GM23248 (cell line): ENCODE measurements around the gene FRYL. TPM values are rescaled to one million over a fixed set of nuclear protein-coding genes. Genes with fewer than 3 reads are reported as not detected.

ENCODE experiments used
- DNase-seq: peaks from one replicate; pipeline ENCODE4 v3.0.0-alpha.2; 2015
- H2AFZ ChIP-seq: fragments of 200-600 bp; sonication (generic); 2 replicates; pipeline ENCODE4 v1.6.1; 2016; ENCODE audit warnings: antibody characterized with exemption
- H3F3A ChIP-seq: fragments of 200-600 bp; sonication (generic); 2 replicates; pipeline ENCODE4 v1.6.1; 2016; ENCODE audit warnings: mild to moderate bottlenecking, antibody characterized with exemption, mixed run types; ENCODE audit not compliant: insufficient read depth
- H3K27ac ChIP-seq: fragments of 200-600 bp; sonication (generic); 2 replicates; pipeline ENCODE4 v1.5.1; 2016; ENCODE audit warnings: mild to moderate bottlenecking
- H3K27me3 ChIP-seq: fragments of 200-600 bp; sonication (generic); replicated peaks from 2 replicates; pipeline ENCODE4 v1.6.1; 2016; ENCODE audit warnings: mild to moderate bottlenecking; ENCODE audit not compliant: insufficient read depth
- H3K36me3 ChIP-seq: fragments of 200-600 bp; sonication (generic); 2 replicates; pipeline ENCODE4 v1.6.1; 2016; ENCODE audit warnings: low read depth, mild to moderate bottlenecking
- H3K4me1 ChIP-seq: fragments of 200-600 bp; sonication (generic); 2 replicates; pipeline ENCODE4 v1.6.1; 2016; ENCODE audit warnings: mild to moderate bottlenecking; ENCODE audit not compliant: insufficient read depth
- H3K4me2 ChIP-seq: fragments of 200-600 bp; sonication (generic); one replicate; pipeline ENCODE4 v1.6.1; 2016; ENCODE audit warnings: mild to moderate bottlenecking; ENCODE audit not compliant: unreplicated experiment
- H3K4me3 ChIP-seq: fragments of 200-600 bp; sonication (generic); 2 replicates; pipeline ENCODE4 v1.5.1; 2016; ENCODE audit warnings: mild to moderate bottlenecking
- H3K79me2 ChIP-seq: fragments of 200-600 bp; sonication (generic); 2 replicates; pipeline ENCODE4 v1.6.1; 2016; ENCODE audit warnings: mild to moderate bottlenecking; ENCODE audit not compliant: insufficient read depth
- H3K9ac ChIP-seq: fragments of 200-600 bp; sonication (generic); 2 replicates; pipeline ENCODE4 v1.6.1; 2016; ENCODE audit warnings: mild to moderate bottlenecking
- H3K9me2 ChIP-seq: fragments of 200-600 bp; sonication (generic); 2 replicates; pipeline ENCODE4 v1.6.1; 2016; ENCODE audit warnings: mixed run types, mild to moderate bottlenecking, moderate library complexity; ENCODE audit not compliant: insufficient read depth
- H3K9me3 ChIP-seq: fragments of 200-600 bp; sonication (generic); one replicate; pipeline ENCODE4 v1.6.1; 2017; ENCODE audit warnings: low read depth
- H4K20me1 ChIP-seq: fragments of 200-600 bp; sonication (generic); 2 replicates; pipeline ENCODE4 v1.6.0; 2016; ENCODE audit not compliant: insufficient read depth
- EZH2 ChIP-seq: fragments of 200-600 bp; sonication (generic); IDR thresholded peaks from 2 replicates; pipeline ENCODE4 v1.6.1; 2018; ENCODE audit warnings: antibody characterized with exemption, mild to moderate bottlenecking; ENCODE audit not compliant: insufficient read depth, poor library complexity, severe bottlenecking
- EZH2phosphoT487 ChIP-seq: fragments of 200-600 bp; sonication (generic); IDR thresholded peaks from 2 replicates; pipeline ENCODE4 v1.6.1; 2018; ENCODE audit warnings: antibody characterized with exemption, moderate library complexity, mild to moderate bottlenecking, low read depth; ENCODE audit not compliant: insufficient read depth
- WGBS, 2 experiments: methylation state at CpG; one replicate each; pipeline ENCODE4 v1.1.6; 2015 to 2017; ENCODE audit warnings: low lambda C conversion rate in 2 of 2, low coverage in 1 of 2; ENCODE audit errors: missing lambda C conversion rate in 2 of 2; 5-methylcytosine and 5-hydroxymethylcytosine counted together
- in situ Hi-C: fragments of 300-500 bp; cut with MboI; formaldehyde crosslinking; loops from 2 replicates; pipeline ENCODE4 v1.15.0; 2020
- polyA plus RNA-seq: library from polyadenylated mRNA; unstranded; fragments of >200 nt; fragmentation: Nextera tagmentation; extraction: Ambion mirVana; gene quantifications from 2 replicates; pipeline ENCODE4 v1.2.1, GENCODE V29; 2016
- total RNA-seq: library from RNA; depleted of rRNA; stranded (reverse); fragments of >200 nt; shearing (Covaris generic); gene quantifications from 2 replicates; pipeline ENCODE4 v1.2.3, GENCODE V29; 2014

Gene FRYL
- total and polyA plus RNA-seq, 2 experiments from 2014 or later, result 16.6 to 28.4 TPM

DNA sequence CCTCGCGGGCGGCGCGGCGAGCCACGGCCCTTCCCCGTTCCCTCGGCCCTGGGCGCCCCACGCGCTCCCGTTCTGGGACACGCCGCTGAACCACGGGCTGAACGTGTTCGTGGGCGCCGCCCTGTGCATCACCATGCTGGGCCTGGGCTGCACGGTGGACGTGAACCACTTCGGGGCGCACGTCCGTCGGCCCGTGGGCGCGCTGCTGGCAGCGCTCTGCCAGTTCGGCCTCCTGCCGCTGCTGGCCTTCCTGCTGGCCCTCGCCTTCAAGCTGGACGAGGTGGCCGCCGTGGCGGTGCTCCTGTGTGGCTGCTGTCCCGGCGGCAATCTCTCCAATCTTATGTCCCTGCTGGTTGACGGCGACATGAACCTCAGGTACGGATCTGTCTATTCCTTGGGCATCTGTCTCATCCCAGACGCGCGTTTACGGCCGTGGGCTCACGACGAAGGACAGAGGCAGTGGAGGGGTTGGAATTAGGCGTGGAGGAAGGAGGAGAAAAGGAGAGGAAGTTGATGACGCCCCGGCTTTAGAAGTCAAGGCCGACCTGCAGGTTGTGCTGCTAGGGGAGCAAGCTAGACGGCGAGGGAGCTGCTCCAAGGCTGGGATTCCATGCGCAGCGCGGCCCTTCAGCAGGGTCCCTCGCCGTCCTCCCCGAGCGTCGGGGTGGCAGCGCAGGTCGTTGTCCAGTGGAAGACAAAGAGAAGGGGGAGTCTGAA lies 296.1 kb downstream of the FRYL start:
- Histone ChIP-seq H4K20me1 (no peaks in the 10 kb centered on the region), H3K9ac (no peak overlapping the region), H3K27me3 (peaks cover 64% of the 10 kb centered on the region), H2AFZ (peak overlapping the region; percentile 23; the same call in 1 of the 2 replicates), H3K9me3 (no peaks in the 10 kb centered on the region), H3K9me2 (no peaks in the 10 kb centered on the region), H3K27ac (no peak overlapping the region), H3K4me3 (no peak overlapping the region), H3F3A (no peaks in the 10 kb centered on the region), H3K79me2 (no peaks in the 10 kb centered on the region), H3K4me2 (no peak overlapping the region), H3K4me1 (no peaks in the 10 kb centered on the region), H3K36me3 (no peaks in the 10 kb centered on the region)
- TF ChIP-seq EZH2phosphoT487 (no peak), EZH2 (no peak)
- 15% methylated on average over 43 to 59 of the region's 66 CpGs for WGBS, 2 experiments
- in situ Hi-C loops, result no loop called here
- peak; percentile 22 for DNase-seq

DNA sequence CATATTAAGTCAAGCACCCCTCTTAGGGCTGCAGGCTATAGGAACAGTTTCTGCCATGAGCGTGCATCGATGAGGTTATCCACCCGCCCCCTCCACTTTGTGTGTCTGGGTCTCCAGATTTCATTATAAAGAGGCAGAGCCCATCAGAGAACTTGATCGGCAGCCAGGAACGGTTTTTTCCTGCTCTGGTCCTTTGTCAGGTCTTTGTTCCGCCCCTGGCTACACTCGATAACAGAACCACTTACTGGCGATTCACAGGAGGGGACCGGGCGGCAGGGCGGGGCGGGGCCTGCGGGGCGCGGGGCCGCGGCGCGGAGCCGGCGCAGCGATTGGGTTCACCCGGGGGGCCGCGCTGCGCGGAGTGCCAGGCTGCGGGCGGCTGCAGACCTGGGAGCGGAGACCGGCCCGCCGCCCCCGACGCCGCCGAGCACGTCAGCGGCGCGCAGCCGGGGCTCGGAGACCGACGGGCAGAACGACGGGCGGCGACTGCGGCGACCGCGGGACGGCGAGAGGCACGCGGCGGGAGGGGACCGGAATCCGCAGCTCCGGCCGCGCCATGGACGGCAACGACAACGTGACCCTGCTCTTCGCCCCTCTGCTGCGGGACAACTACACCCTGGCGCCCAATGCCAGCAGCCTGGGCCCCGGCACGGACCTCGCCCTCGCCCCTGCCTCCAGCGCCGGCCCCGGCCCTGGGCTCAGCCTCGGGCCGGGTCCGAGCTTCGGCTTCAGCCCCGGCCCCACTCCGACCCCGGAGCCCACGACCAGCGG lies 296.9 kb downstream of the FRYL start, which contains the start of gene SLC10A4:
Gene SLC10A4 (plus strand): TSS at position 338 of the 771 bp plus-strand sequence. CDS start 219 bp downstream, at position 557.
- peak; percentile 15 for DNase-seq
- no peaks in the 10 kb centered on the region for H3K4me1 ChIP-seq
- no peak for TF ChIP-seq EZH2phosphoT487
- peak; percentile 89 for TF ChIP-seq EZH2
- H4K20me1 ChIP-seq, result no peaks in the 10 kb centered on the region
- no peak within 1 kb of the TSS for H3K9ac ChIP-seq
- H3K36me3 ChIP-seq, result no peaks in the 10 kb centered on the region
- H3K9me2 ChIP-seq, result no peaks in the 10 kb centered on the region
- H3K4me2 ChIP-seq, result no peak within 1 kb of the TSS
- no peaks in the 10 kb centered on the region for H3K9me3 ChIP-seq
- no peaks in the 10 kb centered on the region for H3K79me2 ChIP-seq
- no peaks in the 10 kb centered on the region for H3F3A ChIP-seq
- peak within 1 kb of the TSS; percentile 28; the same call in 1 of the 2 replicates for H3K4me3 ChIP-seq
- H3K27ac ChIP-seq, result no peak within 1 kb of the TSS
- 7 to 8% methylated on average over 16 to 29 of the region's 85 CpGs for WGBS, 2 experiments
- peak within 1 kb of the TSS; percentile 23; the same call in 1 of the 2 replicates for H2AFZ ChIP-seq
- peaks cover 59% of the 10 kb centered on the region for H3K27me3 ChIP-seq
- in situ Hi-C loops, result no loop called here

- TF ChIP-seq EZH2phosphoT487 (no peak), EZH2 (no peak)
- H3K36me3 ChIP-seq, result no peaks in the 10 kb centered on the region
- H3K9ac ChIP-seq, result no peak overlapping the region
- H3K27ac ChIP-seq, result no peak overlapping the region
- H3K79me2 ChIP-seq, result no peaks in the 10 kb centered on the region
- no peaks in the 10 kb centered on the region for H3K9me2 ChIP-seq
- peaks cover 49% of the 10 kb centered on the region for H3K27me3 ChIP-seq
- H2AFZ ChIP-seq, result no peak overlapping the region
- no peak overlapping the region for H3K4me3 ChIP-seq
- no peak overlapping the region for H3K4me2 ChIP-seq
- DNase-seq, result no peak
- WGBS, 2 experiments, result 84 to 90% methylated on average over 1 of the region's 1 CpG
- H3K4me1 ChIP-seq, result 0 out of 2 replicates have a peak, but pooled peaks cover 4% of the 10 kb centered on the region
- H4K20me1 ChIP-seq, result no peaks in the 10 kb centered on the region
- no peaks in the 10 kb centered on the region for H3K9me3 ChIP-seq
- no peaks in the 10 kb centered on the region for H3F3A ChIP-seq
- in situ Hi-C loops, result no loop called here
Observed at GRCh38 chr4:48481581-48481980, 298.5 kb downstream of the FRYL start.

GRCh38 chr4:48478273-48478672 lies 301.8 kb downstream of the FRYL start:
- Histone ChIP-seq H3K27me3 (peaks cover 19% of the 10 kb centered on the region), H3K4me3 (no peak overlapping the region), H3K4me1 (0 out of 2 replicates have a peak, but pooled peaks cover 4% of the 10 kb centered on the region), H3K9ac (no peak overlapping the region), H2AFZ (no peak overlapping the region), H4K20me1 (no peaks in the 10 kb centered on the region), H3K9me3 (no peaks in the 10 kb centered on the region), H3F3A (no peaks in the 10 kb centered on the region), H3K9me2 (no peaks in the 10 kb centered on the region), H3K4me2 (no peak overlapping the region), H3K79me2 (no peaks in the 10 kb centered on the region), H3K27ac (no peak overlapping the region), H3K36me3 (no peaks in the 10 kb centered on the region)
- 61 to 76% methylated on average over 2 of the region's 2 CpGs for WGBS, 2 experiments
- DNase-seq, result no peak
- in situ Hi-C loops, result no loop called here
- no peak for TF ChIP-seq EZH2phosphoT487
- TF ChIP-seq EZH2, result no peak
